NCI-H510A (cell line): ENCODE results near the gene PRELID3B.
A peak's percentile ranks its signal among the peaks of the same experiment; 100 is the strongest.
"Not testable (repeated sequence)": the region's sequence is repeated elsewhere in the genome, so short reads cannot be mapped to it uniquely, and the experiment has no call there.

Experiments
- DNase-seq: peaks from one replicate; lab custom pipeline; 2025; lab: John Stamatoyannopoulos, UW

The PRELID3B gene

DNA sequence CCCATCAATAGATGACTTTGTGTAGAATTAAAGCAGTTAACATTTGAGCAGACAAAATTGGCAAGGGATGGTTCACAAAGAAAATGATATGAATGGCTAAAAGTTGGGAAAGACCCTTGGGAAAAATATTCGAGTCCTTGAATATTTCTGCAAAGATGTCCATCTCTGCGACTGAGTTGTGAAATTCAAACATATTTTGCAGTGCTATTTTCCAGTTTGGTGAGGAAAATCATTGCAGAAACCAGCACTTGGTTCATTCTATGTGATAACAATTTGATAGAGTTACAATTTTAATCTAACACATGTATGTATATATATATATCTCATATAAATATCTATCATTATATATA lies 6.1 kb upstream of the PRELID3B start:
- no peak for DNase-seq

DNA sequence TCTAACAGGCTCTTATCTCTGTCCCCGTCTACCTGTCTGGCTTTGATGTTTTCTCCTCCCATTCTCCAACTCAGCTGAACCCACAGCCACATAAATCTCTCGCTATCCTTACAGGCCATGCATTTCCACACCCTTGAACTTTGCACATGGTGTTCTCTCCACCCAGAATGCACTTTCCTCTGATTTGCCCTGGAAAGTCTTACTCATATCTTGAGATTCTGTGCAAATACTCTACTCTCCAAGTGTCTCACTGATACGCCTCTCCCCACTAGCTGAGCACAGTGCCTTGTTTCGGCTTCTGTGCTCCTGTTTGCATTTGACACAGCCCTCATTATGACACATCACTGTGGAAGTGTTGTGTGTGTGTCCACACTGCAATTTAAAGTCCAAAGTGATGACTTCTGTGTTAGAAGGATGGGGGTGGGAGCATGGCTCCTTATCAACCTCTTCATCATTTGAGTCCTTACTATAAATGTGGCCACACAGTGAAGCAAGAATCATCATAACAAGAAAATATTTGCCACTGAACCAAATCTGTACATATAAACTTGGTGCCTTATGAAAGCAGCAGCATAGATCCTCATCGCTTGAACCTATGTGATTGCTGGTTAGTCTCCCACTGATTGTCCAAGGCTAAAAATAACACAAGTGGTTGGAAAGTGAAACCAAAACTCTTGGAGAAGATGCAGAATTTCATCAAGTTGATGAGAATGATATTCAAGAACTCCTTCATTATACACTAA lies 5.5 kb upstream of the PRELID3B start:
- DNase-seq = no peak

DNA sequence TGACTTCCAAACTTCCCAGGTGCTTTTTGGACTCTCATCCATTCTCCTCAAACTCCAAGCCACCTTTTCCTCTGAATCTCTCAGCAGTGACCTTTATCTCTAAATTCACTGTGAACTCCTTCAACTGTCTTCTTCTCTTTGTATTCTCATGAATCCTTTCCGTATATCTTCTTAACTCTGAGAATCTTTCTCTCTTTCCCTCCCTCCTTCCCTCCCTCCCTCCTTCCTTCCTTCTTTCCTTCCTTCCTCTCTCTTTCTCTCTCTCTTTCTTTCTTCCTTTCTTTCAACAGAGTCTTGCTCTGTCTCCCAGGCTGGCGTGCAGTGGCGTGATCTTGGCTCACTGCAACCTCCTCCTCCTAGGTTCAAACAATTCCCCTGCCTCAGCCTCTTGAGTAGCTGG lies 4.3 kb upstream of the PRELID3B start:
- DNase-seq = no peak

DNA sequence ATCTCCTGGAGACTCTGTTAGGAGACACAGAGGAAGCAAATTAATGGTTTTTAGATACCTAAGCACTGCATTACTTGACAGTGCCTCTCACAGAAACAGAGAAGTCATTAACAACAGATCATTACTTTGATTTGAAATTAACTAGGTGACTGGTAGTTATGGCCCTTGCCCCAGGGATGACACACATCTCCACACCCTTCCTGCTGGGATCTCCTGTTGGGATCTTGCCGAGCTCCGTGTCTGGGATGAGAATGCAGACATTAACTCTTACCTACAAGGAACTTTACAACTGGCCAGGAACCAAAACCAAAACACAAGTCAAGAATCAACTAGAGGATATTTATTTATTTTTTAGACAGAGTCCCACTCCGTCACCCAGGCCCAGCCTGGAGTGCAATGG lies 2.2 kb upstream of the PRELID3B start:
- DNase-seq = no peak

DNA sequence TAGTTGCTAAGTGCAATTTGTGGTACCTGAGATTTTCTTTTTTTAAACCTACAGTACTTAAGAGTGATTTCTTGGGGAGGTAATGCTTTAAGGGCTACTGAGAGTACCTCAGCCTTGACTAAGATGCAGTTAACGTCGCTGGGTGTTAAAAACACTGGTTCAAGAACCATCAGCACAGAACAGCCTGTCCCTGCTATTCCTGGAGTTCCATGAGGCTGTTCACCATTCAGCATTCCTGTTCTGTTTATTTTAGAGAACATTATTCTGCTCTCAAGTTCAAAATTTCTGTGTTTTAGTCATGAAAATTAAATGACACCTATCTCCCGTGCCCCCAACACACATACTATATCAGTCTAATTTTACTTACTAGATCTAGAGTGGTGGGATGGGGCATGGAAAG lies 1.7 kb upstream of the PRELID3B start:
- no peak for DNase-seq

DNA sequence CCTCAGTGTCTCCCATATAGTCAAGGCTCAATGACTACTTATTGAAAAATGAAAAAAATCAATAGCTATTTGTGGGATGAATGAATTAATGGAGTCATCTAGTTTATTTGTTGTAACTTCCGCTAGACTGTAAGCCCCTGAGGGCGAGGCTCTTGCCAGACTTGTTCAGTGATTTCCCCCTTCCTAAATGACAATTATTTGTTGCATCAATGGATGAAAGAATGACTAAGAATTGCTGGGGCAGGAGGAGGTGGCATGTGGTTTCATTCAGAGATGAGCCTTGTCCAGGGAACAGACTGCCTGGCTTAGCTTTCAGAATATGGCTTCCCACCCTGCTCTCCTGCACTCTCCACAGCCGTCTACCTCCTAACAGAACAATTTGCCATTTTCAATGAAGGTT lies 1.1 kb upstream of the PRELID3B start:
- no peak for DNase-seq

DNA sequence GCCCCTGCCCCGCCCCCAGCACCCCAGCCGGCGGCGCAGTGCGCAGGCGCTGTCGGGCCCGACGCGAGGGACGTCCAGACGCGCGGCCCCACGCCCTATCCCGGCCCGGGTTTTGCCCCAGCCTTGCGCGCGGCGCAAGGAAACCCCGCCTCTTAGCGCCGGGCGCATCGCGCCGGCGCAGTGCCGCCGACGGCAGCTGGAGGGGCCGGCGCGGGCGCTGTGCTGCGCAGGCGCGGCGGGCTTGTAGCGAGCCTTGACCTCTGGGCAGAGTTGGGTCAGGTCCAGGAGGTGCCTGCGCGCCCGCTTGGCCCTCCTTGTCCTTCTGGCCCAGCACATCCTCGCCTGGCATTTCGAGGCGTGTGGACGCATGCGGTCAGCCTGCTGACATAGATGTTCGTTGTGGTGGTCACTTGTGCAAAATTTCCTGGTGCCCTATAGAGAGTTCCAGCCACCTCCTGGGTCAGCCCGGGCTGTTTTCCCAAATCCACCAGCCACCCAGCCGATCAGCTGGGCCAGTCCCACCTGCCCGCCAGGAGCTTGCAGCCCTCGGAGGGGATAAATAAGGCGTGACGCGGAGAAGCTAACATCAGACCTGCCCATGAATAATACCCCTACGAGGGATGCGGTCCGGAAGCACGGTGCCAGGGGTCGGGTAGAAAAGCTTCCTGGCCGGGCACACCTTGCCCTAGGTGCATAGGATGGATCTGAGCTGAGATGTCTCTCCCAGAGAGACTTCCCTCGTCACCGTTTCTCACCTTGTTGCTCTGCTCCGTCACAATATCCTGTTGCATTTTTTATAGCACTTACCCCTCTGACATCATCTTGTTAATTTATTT lies 428 bp upstream of the PRELID3B start:
- peak; percentile 62 for DNase-seq

DNA sequence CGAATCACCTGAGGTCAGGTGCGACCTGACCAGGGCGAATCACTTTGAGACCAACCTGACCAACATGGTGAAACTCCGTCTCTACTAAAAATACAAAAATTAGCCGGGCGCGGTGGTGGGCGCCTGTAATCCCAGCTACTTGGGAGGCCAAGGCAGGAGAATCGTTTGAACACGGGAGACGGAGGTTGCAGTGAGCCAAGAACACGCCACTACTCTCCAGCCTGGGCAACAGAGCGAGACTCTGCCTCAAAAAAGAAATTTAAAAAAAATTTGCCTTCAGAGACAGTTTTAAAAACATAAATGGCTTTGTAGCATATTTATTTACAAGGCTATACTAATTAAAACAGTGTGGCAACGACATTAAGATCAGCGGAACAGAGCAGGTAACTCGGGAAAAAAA lies 1.1 kb downstream of the PRELID3B start:
- DNase-seq = not testable (repeated sequence)

DNA sequence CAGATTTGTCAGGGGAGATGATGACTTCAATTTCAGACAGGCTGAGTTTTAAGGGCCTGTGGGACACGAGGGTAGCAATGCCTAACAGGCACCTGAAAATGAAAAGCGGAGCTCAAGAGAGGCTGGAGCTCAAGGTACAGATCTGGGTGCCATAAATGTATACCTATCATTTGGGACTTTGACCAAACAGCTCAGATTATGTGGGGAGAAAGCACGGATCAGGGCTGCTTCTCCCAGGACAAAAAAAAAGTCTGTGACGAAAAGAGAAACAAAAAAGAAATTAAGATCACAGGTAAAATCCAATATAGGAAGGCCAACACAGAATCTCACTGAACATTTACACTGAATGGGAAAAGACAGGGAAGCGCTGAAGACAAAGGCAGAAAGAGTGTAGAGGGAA lies 1.9 kb downstream of the PRELID3B start:
- DNase-seq = no peak

DNA sequence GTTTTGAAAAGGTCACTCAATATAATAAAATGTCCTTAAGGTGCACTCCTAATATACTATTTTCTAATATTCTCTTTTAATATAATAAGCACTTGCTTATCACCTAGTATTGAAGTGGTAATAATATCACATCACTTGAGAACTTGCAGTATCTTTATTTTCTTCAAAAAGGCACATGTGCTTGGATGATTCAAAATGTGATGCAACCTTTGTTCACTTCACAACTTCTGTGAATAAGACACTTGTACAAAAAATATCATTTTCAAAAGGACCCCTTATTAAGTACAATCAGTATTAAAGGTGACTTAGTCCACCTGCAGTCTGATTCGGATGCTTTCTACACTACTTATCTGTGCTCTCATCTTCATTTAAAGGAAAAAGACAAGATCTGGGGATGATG lies 3.4 kb downstream of the PRELID3B start:
- no peak for DNase-seq

DNA sequence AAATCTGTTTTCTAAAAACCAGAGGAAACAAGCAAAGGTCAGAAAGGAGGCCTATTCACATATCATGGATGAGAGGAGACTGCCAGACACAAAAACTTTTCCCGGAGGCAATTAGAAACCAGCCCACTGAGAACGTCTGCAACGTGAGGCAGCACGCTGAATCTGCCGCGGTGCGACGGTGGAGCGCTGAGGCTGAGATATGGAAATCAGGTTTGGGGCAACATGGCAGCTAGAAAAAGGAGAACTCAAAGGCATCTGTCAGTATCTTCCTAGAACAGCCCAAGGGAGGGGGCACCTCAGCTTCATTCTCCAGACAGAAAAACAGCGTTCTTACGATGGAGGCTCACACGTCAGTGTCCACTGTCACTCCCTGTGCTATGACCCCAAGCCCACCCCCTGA lies 5.2 kb downstream of the PRELID3B start:
- DNase-seq = no peak

DNA sequence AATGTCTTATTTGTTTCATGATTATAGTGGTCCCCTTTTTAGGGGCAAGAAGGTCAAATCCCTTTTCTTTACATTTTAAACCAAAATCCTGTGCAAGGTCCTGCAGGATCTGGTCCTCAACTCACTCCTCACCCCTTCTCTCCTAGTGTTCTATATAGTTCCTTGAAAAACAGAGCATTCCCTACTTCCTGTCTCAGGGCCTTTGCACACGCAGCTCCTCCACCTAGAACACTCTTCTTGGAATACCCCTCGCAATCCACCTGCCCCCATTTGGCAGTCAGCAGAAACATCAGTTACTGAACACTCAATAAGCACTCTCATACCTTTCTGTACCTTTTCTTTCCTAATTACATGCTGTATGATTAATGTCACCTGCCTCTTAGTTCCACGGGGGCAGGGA lies 7.2 kb downstream of the PRELID3B start:
- DNase-seq = no peak

DNA sequence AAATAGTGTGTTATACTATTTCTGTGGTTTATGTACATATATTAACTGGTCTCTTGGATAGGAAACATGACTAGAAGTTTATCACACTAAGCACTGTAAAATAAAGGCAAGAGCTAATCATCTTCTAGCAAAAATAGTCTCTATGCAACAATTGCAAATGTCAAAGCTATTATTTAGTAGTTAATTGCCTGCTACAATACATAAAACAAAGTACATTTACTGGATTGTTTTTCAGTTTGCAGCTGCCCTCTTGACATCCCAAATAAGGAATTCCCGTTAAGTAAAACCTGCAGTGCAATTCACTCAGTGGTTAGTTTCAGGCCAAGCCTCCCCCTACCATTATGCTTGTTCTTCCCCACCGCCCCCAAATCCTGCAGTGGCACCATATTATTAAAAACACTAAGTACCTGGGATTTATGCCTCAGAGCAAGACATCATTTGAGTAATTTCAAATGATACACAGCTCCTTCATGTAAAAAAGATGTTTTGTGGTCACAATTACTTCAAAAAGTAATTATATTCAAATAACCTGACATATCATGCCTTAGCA lies 8.9 kb downstream of the PRELID3B start:
- no peak for DNase-seq

DNA sequence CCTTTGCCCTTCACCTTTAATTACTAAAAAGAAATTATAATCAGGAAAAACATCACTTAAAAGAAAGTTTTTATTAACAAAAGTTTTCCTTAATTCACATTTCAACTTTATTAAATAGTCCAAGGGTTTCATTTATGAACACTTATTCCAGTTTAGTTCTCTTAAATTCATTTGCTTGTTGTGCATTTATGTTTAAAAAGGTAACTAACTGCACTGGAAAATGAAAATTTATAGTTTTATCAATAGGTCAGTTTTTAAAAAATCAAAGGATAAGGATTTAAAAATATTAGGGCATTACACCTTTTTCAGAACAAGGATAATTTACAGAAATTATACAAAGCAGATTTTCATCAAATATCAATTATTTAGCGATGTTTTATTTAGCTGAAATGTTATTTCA lies 9.5 kb downstream of the PRELID3B start:
- DNase-seq = no peak

DNA sequence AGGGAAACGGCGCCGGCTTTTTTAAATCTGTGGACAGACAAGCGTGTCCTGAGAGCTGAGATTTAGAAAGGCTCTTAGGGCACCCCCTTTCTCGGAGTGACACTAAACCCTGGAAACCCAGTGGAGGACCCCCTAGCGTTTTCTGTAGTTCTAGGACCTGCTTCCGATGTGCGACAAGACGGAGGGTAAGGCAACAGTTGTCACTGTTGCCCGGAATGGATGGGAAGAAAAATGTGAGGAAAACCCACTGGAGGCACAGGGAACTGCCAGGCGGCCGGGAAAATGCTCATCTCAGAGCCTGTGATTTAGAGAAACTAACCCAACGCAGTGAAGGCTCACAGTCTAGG lies 9.9 kb downstream of the PRELID3B start:
- DNase-seq = no peak

DNA sequence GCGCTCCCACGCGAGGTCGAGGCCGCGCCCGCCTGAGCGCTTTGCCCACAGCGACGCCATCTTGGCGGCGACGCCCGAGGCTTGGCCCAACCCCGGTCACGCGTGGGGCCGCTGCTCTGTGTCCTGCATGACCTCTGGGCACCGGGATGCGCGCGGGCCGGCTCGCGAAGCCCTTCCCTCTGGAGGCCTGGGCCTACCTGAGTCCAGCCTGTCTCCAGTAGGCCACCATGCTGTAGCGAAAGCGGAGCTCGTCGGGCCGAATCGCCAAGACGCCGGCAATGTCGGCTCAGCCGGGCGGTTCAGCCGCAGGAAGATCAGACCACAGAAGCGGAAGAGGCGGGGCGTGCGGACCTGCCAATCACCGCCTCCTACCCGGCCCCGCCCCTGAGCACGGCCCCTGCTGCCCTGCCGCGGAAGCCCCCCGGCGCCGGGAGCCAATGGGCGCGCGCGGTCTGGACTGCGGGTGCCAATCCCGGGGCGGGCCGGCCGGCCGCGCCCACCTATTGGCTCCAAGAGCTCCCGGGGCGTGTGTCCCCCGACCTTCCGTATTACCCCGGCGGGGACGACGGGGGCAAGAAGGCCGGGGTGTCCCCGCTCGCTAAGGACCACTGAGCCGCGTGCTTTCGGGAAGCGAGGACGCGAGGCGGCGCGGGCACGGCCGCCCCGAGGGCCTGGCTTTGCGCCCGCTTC lies 10.4 kb downstream of the PRELID3B start, which contains the start of gene ATP5F1E:
Gene ATP5F1E (minus strand): TSS at position 313 of the 690 bp plus-strand sequence. CDS start 84 bp downstream, at position 229.
- peak; percentile 88 for DNase-seq

DNA sequence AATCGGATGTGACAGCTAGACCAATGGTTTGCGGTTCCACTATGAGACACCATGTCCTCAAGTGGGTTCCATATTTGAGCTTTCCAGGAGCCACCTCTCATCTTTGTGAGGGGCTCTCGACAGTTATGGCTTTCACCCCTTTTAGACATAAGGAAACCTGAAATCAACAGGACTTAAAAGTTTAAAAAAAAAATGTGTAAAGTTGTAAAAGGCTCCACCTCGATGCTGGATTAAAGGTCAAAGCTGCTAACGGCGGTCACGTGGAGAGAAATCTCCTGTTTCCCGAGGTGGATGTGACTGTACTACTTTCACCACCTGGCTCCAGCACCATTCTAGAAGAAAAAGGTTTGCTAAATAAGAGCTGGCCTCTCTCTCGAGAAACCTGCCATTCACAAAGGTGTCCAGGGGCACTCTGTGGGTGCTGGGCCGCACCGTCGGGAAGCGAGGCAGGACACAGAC lies 11.0 kb downstream of the PRELID3B start:
- no peak for DNase-seq

DNA sequence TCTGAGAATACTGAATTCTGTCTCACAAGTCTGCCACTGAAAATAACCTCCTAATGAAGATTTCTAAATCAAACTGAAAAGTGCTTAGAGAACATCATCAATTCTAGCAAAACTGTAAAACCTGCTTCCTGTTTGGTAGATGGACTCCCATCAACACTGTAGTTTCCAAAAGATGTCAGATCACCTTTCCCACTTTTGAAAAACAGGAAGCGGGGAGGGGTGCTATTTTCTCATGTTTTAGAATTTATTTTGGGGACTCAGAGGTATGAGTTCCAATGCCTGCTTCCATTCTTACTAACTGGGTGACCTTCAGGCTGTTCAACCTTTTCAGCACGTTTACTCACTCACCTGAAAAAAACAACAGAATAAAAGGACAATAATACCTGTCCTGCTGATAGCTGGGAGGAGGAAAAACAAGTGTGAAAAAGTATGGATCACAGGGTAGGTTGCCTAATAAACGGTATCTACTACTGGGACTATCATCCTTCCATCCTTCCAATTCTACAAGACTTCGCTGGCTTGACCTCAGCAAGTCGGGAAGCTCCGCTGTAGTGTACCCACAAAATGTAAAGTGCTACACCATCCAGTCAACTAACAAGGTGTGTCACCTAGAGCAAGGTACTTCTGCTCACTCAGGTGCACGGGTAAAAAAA lies 11.5 kb downstream of the PRELID3B start:
- DNase-seq = no peak

DNA sequence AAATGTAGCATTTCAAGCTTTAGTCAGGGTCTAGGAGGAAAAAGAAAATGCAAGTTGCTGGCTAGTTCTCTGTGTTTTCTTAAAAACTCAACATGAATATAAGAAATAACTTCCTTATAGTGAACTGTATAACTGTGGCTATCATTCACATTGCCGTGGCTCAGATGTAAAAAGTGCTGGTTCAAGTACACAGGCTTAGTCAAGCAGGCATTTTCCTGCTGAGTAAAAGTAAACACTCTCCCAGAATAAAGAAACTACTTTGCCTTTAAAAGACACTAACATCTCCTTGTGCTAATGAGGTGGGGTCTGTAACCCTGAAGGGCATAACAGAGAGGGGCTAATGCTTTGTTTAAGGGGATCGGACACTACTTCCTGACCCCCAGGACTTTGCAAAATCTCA lies 13.8 kb downstream of the PRELID3B start:
- DNase-seq = no peak

DNA sequence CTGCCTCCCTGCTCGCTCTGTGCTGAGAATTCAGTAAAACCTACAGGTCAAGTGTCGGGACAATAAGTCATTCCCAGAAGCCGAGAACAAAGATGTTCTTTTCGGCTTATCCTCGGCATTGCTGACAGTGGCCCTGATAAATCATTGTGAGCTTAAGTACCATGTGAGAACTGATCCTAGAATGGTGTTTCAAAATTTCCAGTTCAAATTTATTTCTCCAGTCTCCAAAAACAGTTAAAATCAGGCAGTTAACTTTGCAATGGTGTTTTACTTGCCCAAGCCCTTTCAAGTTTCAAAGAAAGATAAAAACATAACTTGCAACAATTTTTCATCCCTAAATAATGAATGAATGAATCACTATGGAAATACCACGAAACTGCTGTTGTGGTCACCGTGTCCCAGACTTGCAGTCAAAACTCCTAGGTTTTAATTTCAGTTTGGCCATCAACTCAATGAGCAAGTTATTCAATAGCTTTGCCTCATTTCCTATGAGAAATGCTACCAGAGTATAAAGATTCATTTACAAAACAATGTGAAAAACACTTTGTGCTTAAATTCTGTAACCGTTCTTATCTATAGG lies 14.8 kb downstream of the PRELID3B start:
- no peak for DNase-seq

DNA sequence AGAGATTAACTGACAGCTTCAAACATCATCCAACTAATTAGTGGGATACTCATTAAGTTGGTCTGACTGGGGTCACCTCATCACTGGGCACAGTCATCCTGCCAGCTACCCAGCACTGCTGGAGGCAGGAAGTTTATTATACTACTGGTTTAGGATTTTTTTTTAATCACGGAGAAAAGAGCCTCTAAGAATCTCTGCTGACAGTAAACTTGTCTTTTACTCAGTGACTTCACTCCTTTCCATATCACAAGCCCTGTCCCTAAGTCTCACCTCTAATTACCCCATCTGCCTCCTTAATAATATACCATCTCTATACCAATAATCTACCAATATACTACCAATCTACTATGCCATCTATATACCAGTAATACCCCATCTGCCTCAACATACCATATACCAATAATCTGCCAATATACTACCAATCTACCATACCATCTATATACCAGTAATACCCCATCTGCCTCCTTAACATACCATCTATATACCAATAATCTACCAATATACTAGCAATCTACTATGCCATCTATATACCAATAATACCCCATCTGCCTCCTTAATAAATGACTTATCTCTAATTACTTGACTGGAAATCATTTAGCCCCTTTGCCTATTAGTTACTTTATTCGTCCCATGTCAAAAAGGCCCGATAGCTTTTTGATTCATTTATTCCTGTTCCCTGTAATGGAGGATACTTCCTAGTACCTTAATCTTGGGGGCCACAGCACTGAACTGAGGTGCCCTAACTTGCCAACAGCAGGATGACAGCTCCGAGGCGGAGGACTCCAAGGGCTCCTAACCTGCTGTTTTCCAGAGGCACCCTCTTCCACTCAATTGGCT lies 15.5 kb downstream of the PRELID3B start:
- DNase-seq = no peak
